KMS-11 (cell line): ENCODE data around the gene HAS3.
"Not testable (repeated sequence)": the region's sequence is repeated elsewhere in the genome, so short reads cannot be mapped to it uniquely, and the experiment has no call there.

Experiments
- H2AFZ ChIP-seq: fragments of 200-600 bp; sonication (generic); 2 replicates; pipeline ENCODE4 v1.6.1; 2016; ENCODE audit warnings: antibody characterized with exemption, mixed run types, low read depth
- H3K27ac ChIP-seq: fragments of 200-600 bp; sonication (generic); 2 replicates; pipeline ENCODE4 v1.6.1; 2016; ENCODE audit warnings: mild to moderate bottlenecking, mixed run types
- H3K27me3 ChIP-seq: fragments of 200-600 bp; sonication (generic); 2 replicates; pipeline ENCODE4 v1.6.1; 2017; ENCODE audit warnings: mild to moderate bottlenecking, low read depth, mixed run types, moderate library complexity; ENCODE audit not compliant: insufficient read depth
- H3K36me3 ChIP-seq: fragments of 200-600 bp; sonication (generic); 2 replicates; pipeline ENCODE4 v1.6.1; 2017; ENCODE audit warnings: mild to moderate bottlenecking, mixed run types; ENCODE audit not compliant: insufficient read depth
- H3K4me1 ChIP-seq: fragments of 200-600 bp; sonication (generic); 2 replicates; pipeline ENCODE4 v1.6.1; 2016; ENCODE audit warnings: mild to moderate bottlenecking, low read depth, mixed run types; ENCODE audit not compliant: poor library complexity, severe bottlenecking
- H3K4me2 ChIP-seq: fragments of 200-600 bp; sonication (generic); 2 replicates; pipeline ENCODE4 v1.7.0; 2016; ENCODE audit warnings: mild to moderate bottlenecking, mixed run types
- H3K4me3 ChIP-seq: fragments of 200-600 bp; sonication (generic); IDR thresholded peaks from 2 replicates; pipeline ENCODE4 v1.6.1; 2017; ENCODE audit warnings: low read depth, low read length, mixed read lengths; ENCODE audit not compliant: insufficient read depth
- H3K79me2 ChIP-seq: fragments of 200-600 bp; sonication (generic); 2 replicates; pipeline ENCODE4 v1.6.1; 2016; ENCODE audit warnings: low read depth, mixed run types; ENCODE audit not compliant: insufficient read depth
- H3K9ac ChIP-seq: fragments of 200-600 bp; sonication (generic); 2 replicates; pipeline ENCODE4 v1.6.1; 2016; ENCODE audit warnings: mild to moderate bottlenecking, mixed run types
- H4K20me1 ChIP-seq: fragments of 200-600 bp; sonication (generic); 2 replicates; pipeline ENCODE4 v1.6.1; 2016; ENCODE audit warnings: mild to moderate bottlenecking, mixed run types; ENCODE audit not compliant: insufficient read depth
- CTCF ChIP-seq: fragments of 200-600 bp; sonication (generic); conservative IDR thresholded peaks from 2 replicates; pipeline ENCODE4 v1.6.1; 2017; ENCODE audit warnings: low read depth, mild to moderate bottlenecking, antibody characterized with exemption, low read length, moderate library complexity, mixed read lengths

The HAS3 gene

GRCh38 chr16:69126221-69126620 lies 20.8 kb downstream of the HAS3 start:
- Histone ChIP-seq H3K36me3 (no peaks in the 10 kb centered on the region), H2AFZ (no peak overlapping the region), H3K4me3 (no peak overlapping the region), H3K79me2 (peaks cover 25% of the 10 kb centered on the region), H3K4me1 (peaks cover 5% of the 10 kb centered on the region), H3K27me3 (no peaks in the 10 kb centered on the region), H4K20me1 (no peaks in the 10 kb centered on the region), H3K4me2 (no peak overlapping the region), H3K9ac (no peak overlapping the region), H3K27ac (no peak overlapping the region)
- TF ChIP-seq CTCF, result no peak

- H3K4me1 ChIP-seq, H3K27me3 ChIP-seq, H3K27ac ChIP-seq, H3K4me2 ChIP-seq, H2AFZ ChIP-seq, H3K9ac ChIP-seq, H4K20me1 ChIP-seq, H3K36me3 ChIP-seq, H3K4me3 ChIP-seq: not testable (repeated sequence)
- H3K79me2 ChIP-seq, result peaks cover 30% of the 10 kb centered on the region
These were observed 21.3 kb downstream of the HAS3 start for GRCh38 chr16:69126801-69127200.

- no peak overlapping the region for H3K27ac ChIP-seq
- H3K79me2 ChIP-seq, result peaks cover 37% of the 10 kb centered on the region
- H4K20me1 ChIP-seq, result no peaks in the 10 kb centered on the region
- no peak overlapping the region for H3K4me3 ChIP-seq
- no peak overlapping the region for H3K4me2 ChIP-seq
- H3K9ac ChIP-seq, result no peak overlapping the region
- no peak overlapping the region for H2AFZ ChIP-seq
- TF ChIP-seq CTCF, result no peak
- H3K27me3 ChIP-seq, result no peaks in the 10 kb centered on the region
- no peaks in the 10 kb centered on the region for H3K36me3 ChIP-seq
- H3K4me1 ChIP-seq, result peaks cover 5% of the 10 kb centered on the region
These were observed 22.6 kb downstream of the HAS3 start for GRCh38 chr16:69127966-69128510.

GRCh38 chr16:69130461-69130860 lies 25.0 kb downstream of the HAS3 start:
- Histone ChIP-seq H3K27ac (no peak overlapping the region), H3K4me3 (no peak overlapping the region), H3K9ac (no peak overlapping the region), H4K20me1 (no peaks in the 10 kb centered on the region), H2AFZ (no peak overlapping the region), H3K4me1 (peaks cover 24% of the 10 kb centered on the region), H3K79me2 (peaks cover 61% of the 10 kb centered on the region), H3K4me2 (no peak overlapping the region), H3K27me3 (no peaks in the 10 kb centered on the region), H3K36me3 (no peaks in the 10 kb centered on the region)
- TF ChIP-seq CTCF, result no peak

- no peak for TF ChIP-seq CTCF
- Histone ChIP-seq H3K79me2 (peaks cover 69% of the 10 kb centered on the region), H3K36me3 (no peaks in the 10 kb centered on the region), H3K4me2 (peak overlapping the region; percentile 84), H3K27me3 (no peaks in the 10 kb centered on the region), H3K4me1 (peaks cover 24% of the 10 kb centered on the region), H3K27ac (peak overlapping the region; percentile 25), H2AFZ (no peak overlapping the region), H3K4me3 (no peak overlapping the region), H3K9ac (peak overlapping the region; percentile 78; the same call in 1 of the 2 replicates), H4K20me1 (no peaks in the 10 kb centered on the region)
These were observed 25.9 kb downstream of the HAS3 start for GRCh38 chr16:69131167-69131838.
